ENCODE results near the gene WNT7B.

DNA sequence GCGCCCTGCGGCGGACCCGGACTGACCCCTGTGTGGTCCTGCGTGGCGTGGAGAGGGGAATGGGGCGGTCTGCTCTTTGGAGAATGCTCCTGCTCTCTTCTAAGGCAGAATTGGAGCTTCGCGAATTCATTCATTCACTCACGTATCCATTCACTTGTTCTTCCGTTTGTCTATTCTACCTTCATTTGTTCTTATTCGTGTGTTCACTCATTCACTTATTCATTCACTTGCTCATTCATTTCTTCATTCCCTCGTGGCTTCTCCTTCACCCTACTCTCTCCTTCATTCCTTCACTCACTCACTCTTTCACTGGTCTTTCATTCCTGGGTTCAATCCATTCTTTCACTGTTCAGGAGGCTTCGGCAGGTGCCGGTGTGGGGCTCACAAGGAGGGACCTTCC lies 69.6 kb downstream of the WNT7B start:
- no peak for TF ChIP-seq POLR2A (IDR thresholded peaks at IDR 0.05)
- TF ChIP-seq, protein P1, sequence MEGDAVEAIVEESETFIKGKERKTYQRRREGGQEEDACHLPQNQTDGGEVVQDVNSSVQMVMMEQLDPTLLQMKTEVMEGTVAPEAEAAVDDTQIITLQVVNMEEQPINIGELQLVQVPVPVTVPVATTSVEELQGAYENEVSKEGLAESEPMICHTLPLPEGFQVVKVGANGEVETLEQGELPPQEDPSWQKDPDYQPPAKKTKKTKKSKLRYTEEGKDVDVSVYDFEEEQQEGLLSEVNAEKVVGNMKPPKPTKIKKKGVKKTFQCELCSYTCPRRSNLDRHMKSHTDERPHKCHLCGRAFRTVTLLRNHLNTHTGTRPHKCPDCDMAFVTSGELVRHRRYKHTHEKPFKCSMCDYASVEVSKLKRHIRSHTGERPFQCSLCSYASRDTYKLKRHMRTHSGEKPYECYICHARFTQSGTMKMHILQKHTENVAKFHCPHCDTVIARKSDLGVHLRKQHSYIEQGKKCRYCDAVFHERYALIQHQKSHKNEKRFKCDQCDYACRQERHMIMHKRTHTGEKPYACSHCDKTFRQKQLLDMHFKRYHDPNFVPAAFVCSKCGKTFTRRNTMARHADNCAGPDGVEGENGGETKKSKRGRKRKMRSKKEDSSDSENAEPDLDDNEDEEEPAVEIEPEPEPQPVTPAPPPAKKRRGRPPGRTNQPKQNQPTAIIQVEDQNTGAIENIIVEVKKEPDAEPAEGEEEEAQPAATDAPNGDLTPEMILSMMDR (IDR thresholded peaks at IDR 0.05) = no peak
